Measurements from ENCODE around the gene FAM131A.

Gene FAM131A

GRCh38 chr3:184386047-184386806 lies 48.8 kb downstream of the FAM131A start:
- no peak overlapping the region for H3K4me3 ChIP-seq (replicated peaks; ENCODE audit: insufficient read depth, low read length)
- H3K27ac ChIP-seq (replicated peaks): no peak overlapping the region
- TF ChIP-seq SPI1 (IDR thresholded peaks at IDR 0.05; ENCODE audit: borderline replicate concordance, low read depth) (no peak), POLR2AphosphoS5 (IDR thresholded peaks at IDR 0.05; ENCODE audit: low read depth) (no peak), REST (IDR thresholded peaks at IDR 0.05; ENCODE audit: insufficient replicate concordance, low read depth) (no peak), GABPA (IDR thresholded peaks at IDR 0.05; ENCODE audit: low read depth) (no peak), CTCF (IDR thresholded peaks at IDR 0.05; ENCODE audit: insufficient read depth, low read length) (no peak)
- DNase-seq (ENCODE audit: low read depth in 1 of 2, low spot score in 1 of 2): no peak
- peaks cover 17% of the 10 kb centered on the region for H3K27me3 ChIP-seq (ENCODE audit: insufficient read depth, poor library complexity, severe bottlenecking)

GRCh38 chr3:184387174-184387714 lies 49.8 kb downstream of the FAM131A start:
- no peak for TF ChIP-seq GABPA (IDR thresholded peaks at IDR 0.05; ENCODE audit: low read depth)
- TF ChIP-seq CTCF (IDR thresholded peaks at IDR 0.05; ENCODE audit: insufficient read depth, low read length): no peak
- TF ChIP-seq POLR2AphosphoS5 (IDR thresholded peaks at IDR 0.05; ENCODE audit: low read depth): no peak
- no peak for TF ChIP-seq SPI1 (IDR thresholded peaks at IDR 0.05; ENCODE audit: borderline replicate concordance, low read depth)
- no peak for TF ChIP-seq REST (IDR thresholded peaks at IDR 0.05; ENCODE audit: insufficient replicate concordance, low read depth)
- no peak overlapping the region for H3K4me3 ChIP-seq (replicated peaks; ENCODE audit: insufficient read depth, low read length)

GRCh38 chr3:184388164-184388935 lies 51.0 kb downstream of the FAM131A start:
- Histone ChIP-seq H3K4me3 (replicated peaks; ENCODE audit: insufficient read depth, low read length) (no peak overlapping the region), H3K27ac (replicated peaks) (no peak overlapping the region), H3K27me3 (ENCODE audit: insufficient read depth, poor library complexity, severe bottlenecking) (peaks cover 6% of the 10 kb centered on the region)
- no peak for DNase-seq (ENCODE audit: low read depth in 1 of 2, low spot score in 1 of 2)
- TF ChIP-seq REST (IDR thresholded peaks at IDR 0.05; ENCODE audit: insufficient replicate concordance, low read depth): no peak
- TF ChIP-seq POLR2AphosphoS5 (IDR thresholded peaks at IDR 0.05; ENCODE audit: low read depth): no peak
- no peak for TF ChIP-seq CTCF (IDR thresholded peaks at IDR 0.05; ENCODE audit: insufficient read depth, low read length)
- no peak for TF ChIP-seq GABPA (IDR thresholded peaks at IDR 0.05; ENCODE audit: low read depth)
- no peak for TF ChIP-seq SPI1 (IDR thresholded peaks at IDR 0.05; ENCODE audit: borderline replicate concordance, low read depth)

More at GRCh38 chr3:184387174-184387714, 49.8 kb downstream of the FAM131A start:
- peaks cover 7% of the 10 kb centered on the region for H3K27me3 ChIP-seq (ENCODE audit: insufficient read depth, poor library complexity, severe bottlenecking)
- no peak for DNase-seq (ENCODE audit: low read depth in 1 of 2, low spot score in 1 of 2)
- no peak overlapping the region for H3K27ac ChIP-seq (replicated peaks)

Data from HL-60 (cell line).